ENCODE results near the gene NMRK2.
"Not testable (repeated sequence)": the region's sequence is repeated elsewhere in the genome, so short reads cannot be mapped to it uniquely, and the experiment has no call there.

Gene NMRK2, protein sequence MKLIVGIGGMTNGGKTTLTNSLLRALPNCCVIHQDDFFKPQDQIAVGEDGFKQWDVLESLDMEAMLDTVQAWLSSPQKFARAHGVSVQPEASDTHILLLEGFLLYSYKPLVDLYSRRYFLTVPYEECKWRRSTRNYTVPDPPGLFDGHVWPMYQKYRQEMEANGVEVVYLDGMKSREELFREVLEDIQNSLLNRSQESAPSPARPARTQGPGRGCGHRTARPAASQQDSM

DNA sequence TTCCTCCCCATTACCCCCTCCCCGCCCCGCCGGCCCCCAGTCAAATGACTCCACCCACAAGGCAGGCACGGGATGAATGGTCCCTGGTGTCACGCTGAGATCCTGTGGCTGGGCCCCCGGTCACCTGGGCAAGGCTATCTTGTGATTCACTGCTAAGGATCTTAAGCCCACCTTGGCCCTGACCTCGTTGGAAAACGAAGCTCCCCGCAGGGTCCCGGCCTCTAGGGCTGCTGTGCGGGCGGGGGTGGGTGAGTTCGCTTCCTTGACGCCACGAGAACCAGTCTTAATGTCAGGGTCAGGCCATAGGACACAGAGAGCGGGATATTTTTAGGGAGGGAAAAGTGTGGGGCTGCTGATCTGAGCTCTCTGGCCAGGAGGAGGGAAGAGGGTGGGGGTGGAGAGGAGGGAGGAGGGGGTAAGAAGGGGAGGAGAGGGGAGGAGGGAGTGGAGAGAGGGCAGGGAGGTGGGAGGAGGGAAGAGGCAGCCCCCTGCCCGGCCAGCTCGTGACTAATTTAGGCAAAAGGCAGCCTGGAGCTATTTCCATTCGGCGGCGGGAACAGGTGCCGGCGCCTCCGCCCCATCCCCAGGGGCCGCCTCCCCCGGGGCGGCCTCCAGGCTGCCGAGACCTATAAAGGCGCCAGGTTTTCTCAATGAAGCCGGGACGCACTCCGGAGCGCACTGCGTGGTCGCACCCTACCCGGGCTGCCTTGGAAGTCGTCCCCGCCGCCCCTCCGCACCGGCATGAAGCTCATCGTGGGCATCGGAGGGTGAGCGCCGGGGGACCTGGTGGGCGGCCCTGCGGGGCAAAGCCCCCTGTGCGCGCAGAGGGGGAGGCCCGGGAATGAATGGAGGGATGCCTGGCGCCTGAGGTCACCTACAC, at the start of gene NMRK2:
Gene NMRK2 (plus strand): TSS at position 139 of the 880 bp plus-strand sequence. CDS start 603 bp downstream, at position 742.
- H3K27ac ChIP-seq = no peak within 1 kb of the TSS
- TF ChIP-seq, protein P1, sequence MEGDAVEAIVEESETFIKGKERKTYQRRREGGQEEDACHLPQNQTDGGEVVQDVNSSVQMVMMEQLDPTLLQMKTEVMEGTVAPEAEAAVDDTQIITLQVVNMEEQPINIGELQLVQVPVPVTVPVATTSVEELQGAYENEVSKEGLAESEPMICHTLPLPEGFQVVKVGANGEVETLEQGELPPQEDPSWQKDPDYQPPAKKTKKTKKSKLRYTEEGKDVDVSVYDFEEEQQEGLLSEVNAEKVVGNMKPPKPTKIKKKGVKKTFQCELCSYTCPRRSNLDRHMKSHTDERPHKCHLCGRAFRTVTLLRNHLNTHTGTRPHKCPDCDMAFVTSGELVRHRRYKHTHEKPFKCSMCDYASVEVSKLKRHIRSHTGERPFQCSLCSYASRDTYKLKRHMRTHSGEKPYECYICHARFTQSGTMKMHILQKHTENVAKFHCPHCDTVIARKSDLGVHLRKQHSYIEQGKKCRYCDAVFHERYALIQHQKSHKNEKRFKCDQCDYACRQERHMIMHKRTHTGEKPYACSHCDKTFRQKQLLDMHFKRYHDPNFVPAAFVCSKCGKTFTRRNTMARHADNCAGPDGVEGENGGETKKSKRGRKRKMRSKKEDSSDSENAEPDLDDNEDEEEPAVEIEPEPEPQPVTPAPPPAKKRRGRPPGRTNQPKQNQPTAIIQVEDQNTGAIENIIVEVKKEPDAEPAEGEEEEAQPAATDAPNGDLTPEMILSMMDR (conservative IDR thresholded peaks at IDR 0.05) = no peak

DNA sequence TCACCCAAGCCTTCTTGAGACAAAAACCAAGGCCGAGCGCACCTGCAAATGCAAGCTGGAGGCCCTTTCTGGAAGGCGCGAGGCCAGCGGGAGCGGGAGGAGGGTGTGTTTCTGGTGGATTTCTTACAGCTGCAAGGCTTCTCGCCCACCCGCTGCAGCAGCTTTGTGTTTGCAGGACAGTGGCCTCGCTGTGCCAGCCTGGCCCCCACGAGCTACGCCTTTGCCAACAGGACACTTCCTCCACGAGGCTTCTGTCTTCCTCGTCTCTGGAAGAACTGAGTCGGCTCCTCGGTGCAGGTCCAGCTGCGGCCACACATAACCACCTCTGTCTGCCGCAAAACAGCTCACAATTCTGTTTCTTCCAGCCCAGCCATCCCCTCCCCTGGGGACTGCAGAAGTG, 42.3 kb upstream of the NMRK2 start:
- no peak overlapping the region for H3K27ac ChIP-seq
- TF ChIP-seq, protein P1 (conservative IDR thresholded peaks at IDR 0.05) = no peak

DNA sequence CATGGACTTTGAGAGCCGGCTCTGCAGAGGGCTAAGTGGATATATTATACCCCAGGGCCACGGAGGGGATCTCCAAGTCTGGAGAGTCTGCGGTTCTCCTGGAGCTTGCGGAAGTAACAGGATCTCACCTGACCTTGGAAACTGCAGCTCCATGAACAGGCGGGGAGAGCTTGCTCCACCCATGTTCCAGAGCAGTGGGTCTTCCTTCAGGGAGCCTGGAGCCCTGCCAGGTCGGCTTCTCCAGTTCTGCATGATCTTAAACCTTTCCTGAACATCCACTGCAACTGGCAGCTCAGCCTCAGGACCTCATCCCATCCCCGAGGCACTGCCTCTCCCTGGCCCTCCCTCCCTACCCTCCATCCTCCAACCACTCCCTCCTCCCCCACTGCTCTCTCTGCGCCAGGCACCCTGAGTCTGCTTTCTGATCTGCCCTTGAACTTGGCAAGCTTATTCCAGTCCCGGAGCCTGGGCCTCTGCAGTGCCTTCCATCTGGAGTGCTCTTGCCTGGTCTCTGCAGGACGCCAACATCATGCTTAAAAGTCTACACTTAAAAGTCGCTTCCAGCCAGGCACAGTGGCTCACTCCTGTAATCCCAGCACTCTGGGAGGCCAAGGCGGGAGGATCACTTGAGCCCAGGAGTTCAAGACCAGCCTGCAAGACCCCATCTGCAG, 39.2 kb upstream of the NMRK2 start:
- H3K27ac ChIP-seq = no peak overlapping the region
- TF ChIP-seq, protein P1 (conservative IDR thresholded peaks at IDR 0.05) = no peak

DNA sequence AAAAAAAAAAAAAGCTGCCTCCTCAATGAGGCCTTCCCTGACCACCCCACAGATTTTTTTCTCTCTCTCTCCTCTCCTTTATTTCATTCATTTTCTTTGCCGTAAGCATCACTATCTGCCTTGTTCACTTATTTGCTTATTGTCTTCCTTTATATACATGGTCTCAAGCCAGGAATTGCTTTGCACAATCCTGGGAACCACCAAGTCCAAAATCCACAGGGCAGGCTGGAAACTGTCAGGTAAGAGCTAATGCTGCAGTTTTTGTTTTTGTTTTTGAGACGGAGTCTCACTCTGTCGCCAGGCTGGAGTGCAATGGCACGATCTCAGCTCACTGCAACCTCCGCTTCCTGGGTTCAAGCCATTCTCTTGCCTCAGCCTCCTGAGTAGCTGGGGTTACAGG, 37.9 kb upstream of the NMRK2 start:
- not testable (repeated sequence) for H3K27ac ChIP-seq

DNA sequence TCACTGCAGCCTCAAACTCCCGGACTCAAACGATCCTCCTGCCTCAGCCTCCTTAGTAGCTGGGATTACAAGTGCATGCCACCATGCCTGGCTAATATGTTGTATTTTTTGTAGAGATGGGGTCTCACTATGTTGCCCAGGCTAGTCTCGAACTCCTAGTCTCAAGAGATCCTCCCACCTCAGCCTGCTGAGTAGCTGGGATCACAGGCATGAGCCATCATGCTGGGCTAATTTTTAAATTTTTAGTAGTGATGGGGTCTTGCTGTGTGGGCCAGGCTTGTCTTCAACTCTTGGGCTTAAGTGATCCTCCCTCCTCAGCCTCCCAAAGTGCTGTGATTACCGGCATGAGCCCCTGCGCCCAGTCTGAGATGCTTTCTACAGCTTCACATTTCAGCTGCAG, 37.1 kb upstream of the NMRK2 start:
- TF ChIP-seq, protein P1 (conservative IDR thresholded peaks at IDR 0.05) = no peak
- H3K27ac ChIP-seq = no peak overlapping the region

DNA sequence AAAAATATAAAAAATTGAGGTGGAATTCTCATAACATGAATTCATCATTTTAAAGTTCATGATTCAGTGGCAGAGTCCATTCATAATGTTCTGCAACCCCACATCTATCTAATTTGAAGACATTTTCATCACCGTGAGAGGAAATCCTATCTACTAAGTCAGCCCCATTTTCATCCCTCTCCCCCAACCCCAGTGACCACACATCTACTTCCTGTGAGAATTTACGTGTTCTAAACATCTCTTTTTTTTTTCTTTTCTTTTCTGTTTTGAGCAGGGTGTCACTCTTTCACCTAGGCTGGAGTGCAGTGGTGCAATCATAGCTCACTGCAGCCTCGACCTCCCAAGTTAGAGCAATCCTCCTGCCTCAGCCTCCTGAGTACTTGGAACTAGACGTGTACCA, 34.9 kb upstream of the NMRK2 start:
- no peak overlapping the region for H3K27ac ChIP-seq
- TF ChIP-seq, protein P1 (conservative IDR thresholded peaks at IDR 0.05) = no peak

DNA sequence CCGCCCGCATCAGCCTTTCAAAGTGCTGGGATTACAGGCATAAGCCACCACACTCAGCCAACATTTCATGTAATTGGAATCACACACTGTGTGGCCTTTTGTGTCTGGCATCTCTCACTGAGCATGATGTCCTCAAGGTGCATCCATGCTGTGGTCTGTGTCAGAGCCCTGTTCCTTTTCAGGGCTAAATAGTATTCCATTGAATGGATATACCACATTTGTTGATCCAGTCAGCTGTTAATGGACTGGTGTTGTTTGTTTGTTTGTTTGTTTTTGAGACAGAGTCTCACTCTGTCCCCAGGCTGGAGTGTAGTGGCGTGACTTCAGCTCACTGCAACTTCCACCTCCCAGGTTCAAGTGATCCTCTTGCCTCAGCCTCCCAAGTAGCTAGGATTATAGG, 34.4 kb upstream of the NMRK2 start:
- H3K27ac ChIP-seq = no peak overlapping the region
- TF ChIP-seq, protein P1 (conservative IDR thresholded peaks at IDR 0.05) = no peak

Measured in VCaP (cell line).